ENCODE results near the gene RDH14.

Gene RDH14

GRCh38 chr2:18585526-18585925 is 25.1 kb upstream of the RDH14 start:
- H3K9me3 Mint-ChIP-seq, result peaks cover 38% of the 10 kb centered on the region
- no peaks in the 10 kb centered on the region for H3K4me1 Mint-ChIP-seq
- peaks cover 36% of the 10 kb centered on the region for H3K36me3 Mint-ChIP-seq (ENCODE audit: low read depth)
- TF ChIP-seq CTCF (IDR thresholded peaks at IDR 0.05), result no peak
- no peak for DNase-seq
- no peak overlapping the region for H3K27ac Mint-ChIP-seq
- no peaks in the 10 kb centered on the region for H3K27me3 Mint-ChIP-seq (ENCODE audit: low read depth, poor library complexity)
- no peak overlapping the region for H3K4me3 Mint-ChIP-seq

GRCh38 chr2:18584608-18584954 is 24.1 kb upstream of the RDH14 start:
- Mint-ChIP-seq H3K36me3 (ENCODE audit: low read depth) (peaks cover 36% of the 10 kb centered on the region), H3K4me3 (no peak overlapping the region), H3K27me3 (ENCODE audit: low read depth, poor library complexity) (peaks cover 6% of the 10 kb centered on the region), H3K27ac (no peak overlapping the region), H3K9me3 (peaks cover 47% of the 10 kb centered on the region), H3K4me1 (no peaks in the 10 kb centered on the region)
- no peak for TF ChIP-seq CTCF (IDR thresholded peaks at IDR 0.05)
- no peak for DNase-seq

GRCh38 chr2:18583905-18584607 is 23.6 kb upstream of the RDH14 start:
- DNase-seq, result no peak
- Mint-ChIP-seq H3K27ac (no peak overlapping the region), H3K4me1 (no peaks in the 10 kb centered on the region), H3K4me3 (no peak overlapping the region), H3K9me3 (peaks cover 52% of the 10 kb centered on the region), H3K36me3 (ENCODE audit: low read depth) (peaks cover 38% of the 10 kb centered on the region), H3K27me3 (ENCODE audit: low read depth, poor library complexity) (peaks cover 6% of the 10 kb centered on the region)
- no peak for TF ChIP-seq CTCF (IDR thresholded peaks at IDR 0.05)

- H3K9me3 Mint-ChIP-seq, result peaks cover 54% of the 10 kb centered on the region
- no peak overlapping the region for H3K4me3 Mint-ChIP-seq
- TF ChIP-seq CTCF (IDR thresholded peaks at IDR 0.05), result no peak
- H3K27ac Mint-ChIP-seq, result no peak overlapping the region
- peaks cover 39% of the 10 kb centered on the region for H3K36me3 Mint-ChIP-seq (ENCODE audit: low read depth)
- DNase-seq, result no peak
- H3K27me3 Mint-ChIP-seq (ENCODE audit: low read depth, poor library complexity), result peaks cover 6% of the 10 kb centered on the region
- no peaks in the 10 kb centered on the region for H3K4me1 Mint-ChIP-seq
Measured at GRCh38 chr2:18580606-18581005, 20.2 kb upstream of the RDH14 start.

GRCh38 chr2:18578033-18578432 is 17.6 kb upstream of the RDH14 start:
- Mint-ChIP-seq H3K9me3 (peaks cover 37% of the 10 kb centered on the region), H3K4me1 (no peaks in the 10 kb centered on the region), H3K27me3 (ENCODE audit: low read depth, poor library complexity) (peaks cover 6% of the 10 kb centered on the region), H3K36me3 (ENCODE audit: low read depth) (peaks cover 22% of the 10 kb centered on the region), H3K4me3 (no peak overlapping the region), H3K27ac (no peak overlapping the region)
- TF ChIP-seq CTCF (IDR thresholded peaks at IDR 0.05), result no peak
- DNase-seq, result no peak

GRCh38 chr2:18566145-18566769 is 5.8 kb upstream of the RDH14 start:
- Mint-ChIP-seq H3K27ac (no peak overlapping the region), H3K27me3 (ENCODE audit: low read depth, poor library complexity) (no peaks in the 10 kb centered on the region), H3K4me3 (no peak overlapping the region), H3K36me3 (ENCODE audit: low read depth) (peaks cover 57% of the 10 kb centered on the region), H3K4me1 (peaks cover 14% of the 10 kb centered on the region), H3K9me3 (peaks cover 55% of the 10 kb centered on the region)
- no peak for TF ChIP-seq CTCF (IDR thresholded peaks at IDR 0.05)
- no peak for DNase-seq
